K562 (cell line): ENCODE measurements around the gene PSME1. TPM values are rescaled to one million over a fixed set of nuclear protein-coding genes. Genes with fewer than 3 reads are reported as not detected.

Experiments used
- ATAC-seq: fragments of 200-7000 bp; cut with Tn5 transposase; 3 replicates; pipeline ENCODE4 v1.9.1; 2020; ENCODE audit warnings: moderate library complexity
- BruUV-seq: library from RNA; stranded (reverse); fragments of 400-500 nt; replicated peaks from 2 replicates; lab custom pipeline; 2021; lab: Mats Ljungman, UMichigan
- CTCF ChIA-PET: fragments of 300-600 bp; formaldehyde crosslinking; extraction: SDS; loops from one replicate; lab custom pipeline; 2021; ENCODE audit warnings: low intra/inter-chr PET ratio; lab: Yijun Ruan, JAX
- POLR2A ChIA-PET: fragments of 300-600, 350-650 bp; sonication (Branson Sonifier 250); formaldehyde crosslinking; extraction: SDS; loops from one replicate; lab custom pipeline; 2021; ENCODE audit warnings: antibody characterized with exemption, inconsistent platforms; lab: Yijun Ruan, JAX
- DNase-seq, 4 experiments: peaks; one replicate each; pipeline versions ENCODE4 v3.0.0 to v3.0.0-alpha.2; 2011 to 2018; ENCODE audit warnings: low spot score in 3 of 4, mixed read lengths in 3 of 4; ENCODE audit errors: extremely low read depth in 1 of 4
- FAIRE-seq: peaks from 2 replicates; lab custom pipeline; 2011; peaks lifted over from hg19 to GRCh38; lab: Jason Lieb, UNC
- H2AFZ ChIP-seq: 2 replicates; pipeline ENCODE4 v1.6.0; 2011; ENCODE audit warnings: low read depth, low read length, control low read depth, inconsistent platforms
- H3K27ac ChIP-seq: fragments of 200-600 bp; 3 replicates; pipeline ENCODE4 v1.8.0; 2011; ENCODE audit warnings: low read depth, mild to moderate bottlenecking, control low read depth, inconsistent platforms, low read length, moderate library complexity, mixed read lengths; ENCODE audit errors: extremely low read depth
- H3K27me3 ChIP-seq, 2 experiments: fragments of 300-600 bp in 1 of 2; 2 replicates in 1 of 2; 3 replicates in 1 of 2; pipeline versions ENCODE4 v1.6.0 to v1.8.0; 2011; ENCODE audit warnings: inconsistent platforms in 2 of 2, low read length in 2 of 2, mild to moderate bottlenecking in 1 of 2, mixed read lengths in 1 of 2, moderate library complexity in 1 of 2; ENCODE audit not compliant: control insufficient read depth in 2 of 2, insufficient read depth in 2 of 2
- H3K36me3 ChIP-seq: fragments of 300-600 bp; 3 replicates; pipeline ENCODE4 v1.8.0; 2011; ENCODE audit warnings: mild to moderate bottlenecking, low read length, inconsistent platforms; ENCODE audit not compliant: control insufficient read depth, insufficient read depth
- H3K4me1 ChIP-seq, 2 experiments: fragments of 200-600 bp in 1 of 2; replicated peaks in 1 of 2; 2 replicates in 1 of 2; 3 replicates in 1 of 2; pipeline versions ENCODE4 v1.5.1 to v1.8.0; 2011; ENCODE audit warnings: inconsistent platforms in 2 of 2, low read length in 2 of 2, mild to moderate bottlenecking in 1 of 2, mixed read lengths in 1 of 2, moderate library complexity in 1 of 2; ENCODE audit not compliant: control insufficient read depth in 2 of 2, insufficient read depth in 2 of 2
- H3K4me2 ChIP-seq: 2 replicates; pipeline ENCODE4 v1.6.1; 2011; ENCODE audit warnings: low read length, control low read depth, inconsistent platforms, mixed read lengths; ENCODE audit not compliant: insufficient read depth
- H3K4me3 ChIP-seq: fragments of 200-600 bp; sonication (generic), shearing (Covaris generic); 2 replicates; pipeline ENCODE4 v1.5.1; 2016; ENCODE audit warnings: control low read depth, inconsistent platforms
- H3K79me2 ChIP-seq: fragments of 200-600 bp; 3 replicates; pipeline ENCODE4 v1.8.0; 2011; ENCODE audit warnings: low read length, inconsistent platforms; ENCODE audit not compliant: control insufficient read depth, insufficient read depth
- H3K9ac ChIP-seq, 2 experiments: 2 replicates each; pipeline versions ENCODE4 v1.6.0 to v1.6.1; 2011; ENCODE audit warnings: low read depth in 2 of 2, low read length in 2 of 2, control low read depth in 1 of 2, inconsistent platforms in 1 of 2, mild to moderate bottlenecking in 1 of 2, mixed read lengths in 1 of 2; ENCODE audit not compliant: insufficient read depth in 1 of 2
- H3K9me1 ChIP-seq: one replicate; pipeline ENCODE4 v1.6.0; 2011; ENCODE audit warnings: inconsistent platforms, mild to moderate bottlenecking, low read length, moderate library complexity; ENCODE audit not compliant: control insufficient read depth, insufficient read depth
- H3K9me3 ChIP-seq: replicated peaks from 2 replicates; pipeline ENCODE4 v1.5.1; 2011; ENCODE audit warnings: low read depth, low read length, inconsistent platforms; ENCODE audit not compliant: control insufficient read depth, insufficient read depth
- H4K20me1 ChIP-seq: replicated peaks from 2 replicates; pipeline ENCODE4 v1.6.1; 2011; ENCODE audit warnings: low read length, inconsistent platforms, mixed read lengths; ENCODE audit not compliant: control insufficient read depth, insufficient read depth
- AFF1 ChIP-seq, 2 experiments: fragments of 450-650 bp; IDR thresholded peaks; 2 replicates each; pipeline ENCODE4 v1.6.1; 2018; ENCODE audit warnings: mild to moderate bottlenecking in 2 of 2, low read depth in 1 of 2; ENCODE audit not compliant: partially characterized antibody in 2 of 2
- DMBX1 ChIP-seq: fragments of 250-450 bp; sonication (Bioruptor Pico); IDR thresholded peaks from 2 replicates; pipeline ENCODE4 v1.8.0; 2022; ENCODE audit warnings: inconsistent platforms, mild to moderate bottlenecking, moderate library complexity, borderline replicate concordance
- NFRKB ChIP-seq: fragments of 450-650 bp; IDR thresholded peaks from 2 replicates; pipeline ENCODE4 v1.6.1; 2016; ENCODE audit warnings: low read depth
- ZBTB2 ChIP-seq: fragments of 450-650 bp; IDR thresholded peaks from 2 replicates; pipeline ENCODE4 v1.6.1; 2016; ENCODE audit warnings: antibody characterized with exemption
- ZNF232 ChIP-seq: sonication (generic); formaldehyde crosslinking; IDR thresholded peaks from 2 replicates; pipeline ENCODE4 v1.8.0; 2022; ENCODE audit warnings: mild to moderate bottlenecking, missing genetic modification reagents
- ZNF592 ChIP-seq: fragments of 450-650 bp; IDR thresholded peaks from 2 replicates; pipeline ENCODE4 v1.6.1; 2017; ENCODE audit warnings: antibody characterized with exemption, mild to moderate bottlenecking
- WGBS: fragments of 100-300 bp; shearing (Covaris generic); methylation state at CpG from one replicate; pipeline ENCODE4 v1.1.6; 2016; ENCODE audit warnings: low coverage, mixed read lengths; ENCODE audit not compliant: insufficient coverage; ENCODE audit errors: missing lambda C conversion rate; 5-methylcytosine and 5-hydroxymethylcytosine counted together
- in situ Hi-C: fragments of 300-500 bp; cut with MboI; formaldehyde crosslinking; loops from 4 replicates; pipeline ENCODE4 v1.15.0; 2018; ENCODE audit warnings: inconsistent platforms, mixed read lengths
- intact Hi-C: fragments of 100-400 bp; cut with micrococcal nuclease; formaldehyde crosslinking; loops from 2 replicates; pipeline ENCODE4 v1.14.2; 2022
- polyA plus RNA-seq, 8 experiments: library from polyadenylated mRNA; depleted of rRNA in 4 of 8; stranded (reverse) in 5 of 8; unstranded in 3 of 8; fragments of >200 nt; fragmentation: Nextera tagmentation in 2 of 8; fragmentation: Illumina TruSeq in 1 of 8; extraction: Ambion mirVana in 2 of 8; extraction: Trizol in 1 of 8; gene quantifications; 2 replicates each; pipeline versions ENCODE4 v1.2.1 to v1.2.3, GENCODE V29; 2011 to 2014; ENCODE audit warnings: inconsistent platforms in 1 of 8, missing spikeins in 1 of 8
- total RNA-seq, 7 experiments: library from RNA; depleted of rRNA in 6 of 7; stranded (reverse); fragments of >200 nt in 6 of 7; fragmentation: Illumina TruSeq in 2 of 7; extraction: Trizol in 2 of 7; gene quantifications; 2 replicates each; pipeline versions ENCODE4 v1.2.1 to v1.2.3, GENCODE V29; 2011 to 2021; ENCODE audit warnings: low replicate concordance in 1 of 7
- TF ChIP-seq, protein P1 (sequence below), 2 experiments: fragments of 450-650 bp; IDR thresholded peaks; 2 replicates each; pipeline ENCODE4 v1.6.1; 2016

Gene PSME1
- total and polyA plus RNA-seq, 9 of the 15 experiments (the other 6 are each of a cell fraction or from before 2014, with no cell fraction given) = 20.3 to 180 (median 67.5) TPM

GRCh38 chr14:24093207-24093900, 42.6 kb upstream of the PSME1 start:
- Histone ChIP-seq H3K27me3 (no peaks in the 10 kb centered on the region), H3K79me2 (peaks cover 29% of the 10 kb centered on the region), H3K9me1 (no peaks in the 10 kb centered on the region), H3K27ac (peak overlapping the region; percentile 98), H3K9ac (peak overlapping the region; percentile 85 to 100; a peak in 3 of 4 replicates), H3K9me3 (no peaks in the 10 kb centered on the region), H3K4me2 (peak overlapping the region; percentile 62), H3K4me3 (peak overlapping the region; percentile 99; the same call in 1 of the 2 replicates), H3K4me1 (peaks cover 20 to 22% of the 10 kb centered on the region in 2 experiments; a peak in 4 of 5 replicates), H3K36me3 (peaks cover 17% of the 10 kb centered on the region; the same call in 2 of the 3 replicates), H4K20me1 (0 out of 2 replicates have a peak, but pooled peaks cover 2% of the 10 kb centered on the region), H2AFZ (peak overlapping the region; percentile 66)
- DNase-seq = no peak
- POLR2A ChIA-PET = interaction anchor here (0.5 to 5.8 kb wide), 20 partner anchors 10 to 654 kb away, joined by 3 to 40 read pairs (median 4); partner anchors contain the start of genes DCAF11, EMC9 and IRF9
- intact Hi-C loops (loop anchor here (10.0 kb wide), 2 partner anchors 51 to 79 kb away; partner anchors contain the start of genes EMC9, PSME2 and RNF31), in situ Hi-C loops (loop anchor here (5.0 kb wide), 1 partner anchor 36 kb away; no protein-coding TSS in a partner anchor)
- no peak for ATAC-seq
- peak; percentile 56 for FAIRE-seq
- CTCF ChIA-PET = no interaction called here
- BruUV-seq = no TSS peak
- 58% methylated on average over 14 of the region's 19 CpGs for WGBS
- no peak for TF ChIP-seq ZNF232 (CRISPR knock-in tag)
- TF ChIP-seq DMBX1 = peak; percentile 26; the same call in 1 of the 2 replicates
- TF ChIP-seq, protein P1, sequence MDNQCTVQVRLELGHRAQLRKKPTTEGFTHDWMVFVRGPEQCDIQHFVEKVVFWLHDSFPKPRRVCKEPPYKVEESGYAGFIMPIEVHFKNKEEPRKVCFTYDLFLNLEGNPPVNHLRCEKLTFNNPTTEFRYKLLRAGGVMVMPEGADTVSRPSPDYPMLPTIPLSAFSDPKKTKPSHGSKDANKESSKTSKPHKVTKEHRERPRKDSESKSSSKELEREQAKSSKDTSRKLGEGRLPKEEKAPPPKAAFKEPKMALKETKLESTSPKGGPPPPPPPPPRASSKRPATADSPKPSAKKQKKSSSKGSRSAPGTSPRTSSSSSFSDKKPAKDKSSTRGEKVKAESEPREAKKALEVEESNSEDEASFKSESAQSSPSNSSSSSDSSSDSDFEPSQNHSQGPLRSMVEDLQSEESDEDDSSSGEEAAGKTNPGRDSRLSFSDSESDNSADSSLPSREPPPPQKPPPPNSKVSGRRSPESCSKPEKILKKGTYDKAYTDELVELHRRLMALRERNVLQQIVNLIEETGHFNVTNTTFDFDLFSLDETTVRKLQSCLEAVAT (IDR thresholded peaks at IDR 0.05) = 0 out of 4 replicates have a peak, but pooled peaks of 1 of the 2 experiments have one; percentile 20
- TF ChIP-seq ZBTB2 = peak; percentile 36; the same call in 1 of the 2 replicates
- peak; percentile 56 for TF ChIP-seq ZNF592
- peak in 1 of 2 experiments; percentile 17 for TF ChIP-seq AFF1 (IDR thresholded peaks at IDR 0.05; ENCODE audit: low read depth in 1 of 2, partially characterized antibody in 2 of 2)
- peak; percentile 73 for TF ChIP-seq NFRKB
